Measurements from ENCODE around the gene C1QTNF12.

DNA sequence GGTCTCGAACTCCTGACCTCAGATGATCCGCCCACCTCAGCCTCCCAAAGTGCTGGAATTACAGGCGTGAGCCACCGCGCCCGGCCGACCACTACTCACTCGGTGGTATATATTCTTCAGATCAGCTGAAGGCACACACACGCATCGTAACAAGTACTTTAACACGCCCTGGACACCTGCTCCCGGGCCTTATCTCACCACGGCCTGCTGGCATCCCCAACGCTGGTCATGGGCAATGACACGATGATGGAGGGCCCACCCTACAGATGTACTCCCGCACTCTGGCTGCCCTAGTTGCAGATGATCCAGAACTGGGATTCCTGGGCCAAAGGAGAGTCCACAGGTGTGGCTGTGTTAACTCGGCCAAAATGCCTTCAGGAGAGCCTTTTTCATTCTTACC is 15.5 kb upstream of the C1QTNF12 start:
- TF ChIP-seq SUZ12 (IDR thresholded peaks at IDR 0.05; ENCODE audit: extremely low read depth, insufficient read depth, insufficient read length), result no peak
- no peak for TF ChIP-seq YY1 (IDR thresholded peaks at IDR 0.05; ENCODE audit: insufficient read depth, insufficient read length)
- TF ChIP-seq ZNF274 (IDR thresholded peaks at IDR 0.05; ENCODE audit: low read depth, low read length), result no peak
